ENCODE data around the gene SORCS3.

The SORCS3 gene

GRCh38 chr10:104646146-104646545, 5.1 kb downstream of the SORCS3 start:
- DNase-seq (ENCODE audit: low spot score) = no peak

GRCh38 chr10:104648421-104648820, 7.3 kb downstream of the SORCS3 start:
- no peak for DNase-seq (ENCODE audit: low spot score)

GRCh38 chr10:104650072-104650471, 9.0 kb downstream of the SORCS3 start:
- no peak for DNase-seq (ENCODE audit: low spot score)

DNA sequence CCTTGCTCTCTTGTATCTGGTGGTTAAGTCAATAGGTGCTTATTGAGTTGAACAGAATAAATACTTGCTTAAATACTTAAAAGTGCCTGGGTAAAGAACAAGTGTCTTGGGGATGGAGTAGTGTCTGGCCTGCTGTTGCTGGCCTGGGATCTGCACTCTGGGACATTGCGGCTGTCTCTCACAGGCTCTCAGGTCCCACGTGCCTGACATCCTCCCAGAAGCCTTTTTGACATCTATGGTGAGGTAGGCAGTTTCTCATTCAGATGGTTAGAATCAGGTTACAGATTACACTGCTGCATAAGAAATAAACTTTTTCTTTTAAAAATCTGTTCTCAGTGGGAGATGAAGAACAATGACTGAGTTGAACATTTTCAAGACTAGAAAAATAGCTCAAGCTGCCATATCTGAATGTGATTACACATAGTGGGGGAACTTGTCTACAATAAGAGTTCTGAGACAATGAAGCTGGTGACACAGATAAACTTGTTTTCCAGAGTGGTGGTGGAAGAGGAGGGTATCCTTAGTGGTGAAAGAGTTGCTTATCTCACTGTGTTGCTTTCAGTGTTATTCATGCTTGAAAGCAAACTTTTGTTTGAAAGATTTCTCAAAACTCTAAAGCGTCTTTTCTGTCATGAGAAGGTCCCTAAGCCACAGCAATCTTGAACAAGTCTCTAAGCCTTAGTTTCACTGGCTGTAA, 9.7 kb downstream of the SORCS3 start:
- DNase-seq (ENCODE audit: low spot score) = no peak

GRCh38 chr10:104657036-104657435, 15.9 kb downstream of the SORCS3 start:
- DNase-seq (ENCODE audit: low spot score) = no peak

DNA sequence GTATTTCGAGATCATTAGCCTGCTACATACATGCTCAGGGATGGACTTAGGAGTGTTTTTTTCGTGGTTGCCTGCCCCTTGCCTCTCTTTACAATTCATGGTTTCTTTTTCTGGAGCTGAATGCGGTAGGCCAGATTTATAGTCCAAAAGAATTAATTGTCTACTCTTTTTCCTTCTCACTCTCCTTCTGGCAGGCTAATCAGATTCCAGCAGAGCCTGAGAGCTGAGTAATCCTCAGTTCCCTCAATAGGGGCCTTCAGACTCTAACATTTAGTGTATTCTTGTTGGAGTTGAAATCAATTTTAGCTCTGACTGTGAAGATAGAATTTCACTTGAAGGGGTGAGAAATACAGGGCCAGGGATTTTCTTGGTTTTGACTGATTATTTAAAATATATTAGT, 16.4 kb downstream of the SORCS3 start:
- DNase-seq (ENCODE audit: low spot score) = no peak

DNA sequence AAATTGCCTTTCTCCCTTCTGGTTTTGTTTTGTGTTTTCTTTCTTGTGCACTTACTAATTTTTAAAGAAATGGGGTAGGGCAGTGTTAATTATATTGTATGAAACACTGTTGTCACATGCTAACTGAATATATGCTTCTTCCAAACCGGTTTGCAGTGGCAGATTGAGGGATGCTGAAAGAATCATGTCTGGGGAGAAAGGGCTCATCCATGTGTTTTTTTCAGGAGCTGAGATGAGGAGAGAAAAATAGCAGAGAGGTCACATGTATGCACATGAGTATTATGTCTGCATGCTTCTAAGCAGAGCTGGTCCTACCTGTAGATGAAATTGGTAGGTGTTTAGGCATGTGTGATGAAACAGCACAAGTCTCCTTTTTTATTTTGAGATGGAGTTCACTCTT, 17.0 kb downstream of the SORCS3 start:
- no peak for DNase-seq (ENCODE audit: low spot score)

DNA sequence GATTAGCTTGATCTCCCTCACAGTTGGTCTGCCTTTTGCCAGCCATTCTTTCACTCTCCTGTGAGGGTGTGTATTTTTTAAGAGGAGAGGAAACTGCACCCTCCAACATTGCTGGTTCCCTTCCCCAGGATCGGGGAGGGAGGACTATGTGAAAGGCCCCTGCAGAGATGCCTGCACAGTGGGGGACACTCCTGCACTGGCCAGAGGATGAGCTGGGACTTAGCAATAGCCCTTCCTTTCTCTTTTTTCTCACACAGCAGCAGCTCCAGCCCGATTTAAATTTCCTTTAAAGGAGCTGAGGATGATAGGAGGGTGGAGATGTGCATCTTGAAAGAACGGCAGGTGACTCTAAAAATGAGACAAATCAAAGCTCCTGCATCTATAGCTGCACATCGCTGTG, 18.7 kb downstream of the SORCS3 start:
- no peak for DNase-seq (ENCODE audit: low spot score)

DNA sequence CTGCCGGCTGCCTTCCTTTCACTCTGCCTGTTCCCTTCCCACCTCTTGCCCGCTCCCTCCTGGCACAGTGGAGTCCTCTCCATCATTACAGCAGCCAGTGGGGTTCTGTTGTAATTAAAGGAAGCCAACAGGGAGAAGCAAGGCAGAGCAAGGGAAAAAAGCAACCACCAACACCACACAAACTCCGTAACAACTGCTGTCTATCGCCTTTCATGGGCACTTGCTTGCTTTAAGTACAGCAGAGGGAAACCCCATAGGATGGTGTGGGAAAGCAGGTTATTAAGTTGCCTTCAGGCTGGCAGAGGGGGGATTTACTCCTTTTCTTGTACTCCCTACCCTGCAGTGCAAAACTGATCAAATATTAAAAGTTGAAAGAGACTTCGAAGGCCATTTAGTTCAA, 22.0 kb downstream of the SORCS3 start:
- DNase-seq (ENCODE audit: low spot score) = no peak

DNA sequence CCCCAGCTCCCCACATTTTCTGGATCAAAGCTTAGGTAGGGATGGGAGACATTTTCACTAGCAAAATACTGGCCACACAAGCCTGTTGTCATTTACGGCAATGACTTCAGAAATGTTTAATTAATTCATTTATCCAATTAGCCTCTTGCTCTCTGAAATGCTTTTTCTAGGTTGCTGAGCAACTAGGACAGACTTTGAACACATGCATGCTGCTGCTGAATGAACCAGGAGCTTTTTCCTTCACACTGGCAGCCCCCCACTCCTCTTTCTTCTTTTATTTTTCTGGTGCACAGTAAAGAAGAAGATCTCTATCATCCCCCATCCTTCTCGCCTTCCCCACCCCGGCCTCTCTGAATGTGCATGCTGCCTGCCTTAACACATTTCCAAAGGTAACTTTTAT, 22.5 kb downstream of the SORCS3 start:
- DNase-seq (ENCODE audit: low spot score) = no peak

- DNase-seq (ENCODE audit: low spot score) = no peak
These were observed 23.1 kb downstream of the SORCS3 start for GRCh38 chr10:104664205-104664604.

- no peak for DNase-seq (ENCODE audit: low spot score)
These were observed 24.1 kb downstream of the SORCS3 start for GRCh38 chr10:104665174-104665573.

DNA sequence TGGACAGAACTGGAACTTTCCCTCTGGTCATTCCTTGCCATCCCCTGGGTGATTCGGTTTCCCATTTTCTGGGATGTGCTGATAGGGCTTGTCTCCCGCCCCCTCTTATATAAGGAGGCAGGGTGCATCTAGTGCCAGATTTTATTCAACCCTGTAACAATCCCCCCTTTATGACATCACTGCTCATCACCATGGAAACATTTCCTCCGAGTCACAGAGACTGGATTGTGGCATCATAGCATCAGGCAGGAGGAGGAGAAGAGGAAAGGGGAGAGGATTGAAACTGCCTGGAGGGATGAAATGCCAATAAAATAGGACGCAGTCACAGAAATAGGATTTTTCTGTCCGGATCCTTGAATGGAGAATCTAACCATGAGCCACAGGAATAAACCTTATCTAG, 25.0 kb downstream of the SORCS3 start:
- DNase-seq (ENCODE audit: low spot score) = no peak

DNA sequence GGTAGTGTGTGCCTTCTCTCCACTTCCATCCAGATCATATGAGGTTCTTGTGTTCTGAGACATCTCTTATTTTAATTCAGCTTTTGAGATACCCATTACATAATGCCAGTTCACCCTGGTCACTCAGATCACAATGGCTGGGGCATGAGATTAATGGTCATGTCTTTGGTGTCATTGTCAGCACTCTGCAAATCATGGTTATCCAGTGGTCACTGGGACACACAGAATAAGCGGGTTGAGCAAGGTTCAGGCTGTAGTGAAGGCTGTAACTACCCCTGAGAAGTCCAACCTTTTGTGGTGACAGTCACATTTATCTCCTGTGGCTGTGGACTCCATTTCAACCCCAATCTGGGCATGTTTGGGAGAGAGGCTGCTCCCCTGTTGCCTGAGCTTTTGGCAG, 35.8 kb downstream of the SORCS3 start:
- DNase-seq (ENCODE audit: low spot score) = no peak

DNA sequence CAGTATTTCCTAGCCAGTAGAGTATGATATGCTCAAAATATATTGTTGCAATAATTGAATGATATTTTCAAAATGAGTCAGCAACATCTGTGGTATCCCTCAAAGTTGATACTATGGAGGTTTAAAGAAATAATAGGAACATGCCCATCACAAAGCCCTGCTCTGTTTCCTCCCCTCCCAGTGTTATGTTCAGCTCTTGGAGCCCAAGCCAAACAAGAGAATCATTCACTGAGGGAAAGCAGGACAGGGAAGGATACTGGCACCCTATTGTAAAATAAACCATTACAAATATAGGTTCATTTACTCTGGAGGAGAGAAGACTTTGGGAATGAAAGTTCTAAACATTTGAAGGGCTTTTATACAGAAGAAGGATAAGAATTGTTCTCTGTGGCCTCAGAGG, 37.6 kb downstream of the SORCS3 start:
- no peak for DNase-seq (ENCODE audit: low spot score)

DNA sequence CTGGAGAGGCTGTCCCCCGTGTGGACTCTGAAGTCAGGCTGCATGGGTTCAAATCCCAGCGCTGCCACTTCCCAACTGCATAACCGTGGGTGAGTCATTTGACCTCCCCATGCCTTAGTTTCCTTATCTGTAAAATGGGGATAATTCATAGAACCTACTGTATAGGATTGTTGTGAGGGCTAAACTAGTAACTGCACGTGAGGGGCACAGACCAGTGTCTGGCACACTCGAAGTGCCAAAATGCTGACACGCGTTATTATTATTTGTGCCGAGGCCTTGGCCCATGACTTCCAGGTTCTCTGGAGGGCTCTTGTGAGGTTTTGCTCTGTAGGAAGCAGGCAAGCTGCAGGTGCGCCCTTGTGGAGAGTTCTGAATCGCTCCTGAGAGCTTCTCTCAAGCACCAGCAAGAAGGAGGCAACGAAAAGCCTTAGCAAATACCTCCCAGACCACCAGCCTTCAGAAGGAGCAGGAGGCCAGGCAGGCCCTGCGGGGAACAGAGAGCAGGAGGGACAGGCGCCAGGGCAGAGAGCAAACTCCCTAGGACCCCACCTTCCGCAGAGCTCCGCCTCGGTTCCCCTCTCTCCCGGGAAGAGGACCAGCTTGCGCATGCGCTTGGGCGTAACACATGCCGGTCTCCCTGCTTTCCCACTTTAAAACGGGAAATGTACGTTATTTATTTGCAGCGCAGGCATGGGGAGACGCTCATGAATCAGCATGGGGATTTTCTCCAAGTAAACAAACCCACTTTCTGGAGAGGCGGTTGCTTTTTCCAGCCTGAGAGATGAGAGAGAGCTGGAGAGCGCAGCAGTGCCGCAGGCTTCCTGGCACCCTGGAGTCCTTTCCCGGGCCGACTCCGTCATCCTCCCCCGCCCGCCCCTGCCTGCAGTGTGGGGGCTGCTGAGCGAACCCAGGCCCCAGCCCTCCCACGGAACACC, 39.6 kb downstream of the SORCS3 start:
- no peak for DNase-seq (ENCODE audit: low spot score)

DNA sequence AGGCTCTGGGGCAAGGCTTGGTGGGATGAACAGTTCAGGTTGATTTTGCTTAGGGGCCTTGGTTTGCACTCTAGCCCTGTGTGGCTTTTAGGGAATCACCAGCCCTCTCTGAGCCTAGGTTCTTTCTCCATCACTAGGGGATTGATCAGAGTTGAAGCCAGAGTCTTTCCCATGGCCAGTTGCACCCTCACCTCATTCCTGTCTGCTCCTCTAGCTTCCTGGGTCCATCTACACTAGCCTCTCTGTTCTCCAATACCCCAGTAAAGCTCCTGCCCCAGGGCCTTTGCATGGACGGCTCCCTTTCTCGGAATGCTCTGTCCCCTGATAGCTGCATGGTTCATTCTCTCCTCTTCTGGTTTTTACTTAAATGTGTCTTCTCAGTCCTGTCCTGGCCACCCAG, 40.4 kb downstream of the SORCS3 start:
- no peak for DNase-seq (ENCODE audit: low spot score)

GRCh38 chr10:104683567-104683966, 42.5 kb downstream of the SORCS3 start:
- no peak for DNase-seq (ENCODE audit: low spot score)

- DNase-seq (ENCODE audit: low spot score) = no peak
These were observed 45.7 kb downstream of the SORCS3 start for GRCh38 chr10:104686829-104687228.

DNA sequence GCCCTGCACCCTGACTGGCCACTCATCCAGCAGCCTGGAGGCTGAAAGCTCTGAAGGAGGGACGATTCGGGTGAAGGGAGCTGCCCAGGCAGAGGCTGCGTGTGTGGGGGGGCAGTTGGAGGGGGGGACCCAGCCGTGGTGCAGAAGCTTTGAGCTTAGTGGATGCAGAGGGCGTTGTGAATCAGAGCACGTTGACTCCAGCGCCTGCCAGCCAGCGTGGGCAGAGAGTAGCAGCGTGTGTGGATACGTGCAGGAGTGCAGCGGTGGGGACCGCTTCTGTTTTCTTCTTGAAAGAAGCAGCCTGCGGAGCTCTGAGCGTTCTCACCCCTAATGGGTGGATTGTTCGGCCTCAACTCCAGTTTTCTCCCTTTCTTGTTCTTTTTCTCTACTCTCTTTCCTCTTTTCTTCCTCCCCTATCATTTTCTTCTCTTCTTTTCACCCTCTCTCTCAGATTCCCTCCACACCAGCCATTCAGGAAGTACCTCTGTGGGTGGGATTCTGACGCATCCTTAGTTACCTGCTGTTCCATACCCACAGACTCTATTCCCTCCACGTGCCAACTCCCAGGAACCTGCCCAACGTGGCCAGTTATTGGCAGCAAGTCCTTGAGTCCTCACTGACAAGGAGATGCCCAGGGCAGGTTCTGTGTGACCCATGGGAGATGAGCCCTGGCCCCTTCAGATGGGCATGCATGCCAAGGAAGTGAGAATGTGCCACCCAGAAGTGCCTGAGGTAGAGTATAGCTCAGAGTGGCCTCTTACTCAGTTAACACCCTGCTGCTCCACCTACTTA, 47.4 kb downstream of the SORCS3 start:
- DNase-seq (ENCODE audit: low spot score) = no peak

- no peak for DNase-seq (ENCODE audit: low spot score)
These were observed 48.0 kb downstream of the SORCS3 start for GRCh38 chr10:104689105-104689504.

- DNase-seq (ENCODE audit: low spot score) = no peak
These were observed 48.5 kb downstream of the SORCS3 start for GRCh38 chr10:104689547-104689946.

DNA sequence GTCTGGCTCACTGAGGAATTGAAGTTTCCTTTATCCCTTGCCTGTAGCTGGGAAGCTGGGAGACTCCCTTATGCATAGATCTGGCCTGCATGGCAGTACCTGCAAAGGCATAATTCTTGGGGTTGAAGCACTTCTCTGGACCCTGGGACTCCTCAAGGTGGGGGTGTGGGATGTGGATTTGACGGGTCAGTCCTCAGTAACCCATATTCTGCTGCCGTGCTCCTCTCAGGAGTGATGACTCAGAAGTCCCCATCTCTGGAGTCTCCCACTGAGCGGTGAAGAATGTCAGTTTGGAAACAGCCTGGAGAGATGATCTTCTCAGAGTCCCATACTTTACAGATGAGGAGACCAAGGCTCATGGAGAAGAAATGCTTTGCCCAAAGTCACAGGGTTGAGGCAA, 49.0 kb downstream of the SORCS3 start:
- DNase-seq (ENCODE audit: low spot score) = no peak
